H9 (cell line): Measurements from ENCODE around the gene SAP30L. TPM values are rescaled to one million over a fixed set of nuclear protein-coding genes. Genes with fewer than 3 reads are reported as not detected.
A peak's percentile ranks its signal among the peaks of the same experiment; 100 is the strongest.

Source experiments
- DNase-seq: peaks from one replicate; pipeline ENCODE4 v3.0.0-alpha.2; 2017
- H2AFZ ChIP-seq: one replicate; pipeline ENCODE4 v1.6.1; 2013; ENCODE audit warnings: mild to moderate bottlenecking, low read length, control low read depth, moderate library complexity
- H2AK5ac ChIP-seq: 2 replicates; pipeline ENCODE4 v1.6.1; 2013; ENCODE audit warnings: low read length, control low read depth, mixed read lengths; ENCODE audit not compliant: insufficient read length
- H2BK120ac ChIP-seq: one replicate; pipeline ENCODE4 v1.6.1; 2013; ENCODE audit warnings: low read depth, mild to moderate bottlenecking, low read length, control low read depth, inconsistent platforms; ENCODE audit not compliant: poor library complexity, severe bottlenecking
- H2BK12ac ChIP-seq: 2 replicates; pipeline ENCODE4 v1.6.1; 2013; ENCODE audit warnings: low read length, control low read depth, mixed read lengths, low read depth; ENCODE audit not compliant: insufficient read length
- H2BK15ac ChIP-seq: 2 replicates; pipeline ENCODE4 v1.6.1; 2013; ENCODE audit warnings: low read depth, low read length, control low read depth
- H2BK20ac ChIP-seq: one replicate; pipeline ENCODE4 v1.6.1; 2013; ENCODE audit warnings: low read depth, mild to moderate bottlenecking, low read length, control low read depth, inconsistent platforms; ENCODE audit not compliant: poor library complexity, severe bottlenecking
- H2BK5ac ChIP-seq: 2 replicates; pipeline ENCODE4 v1.6.1; 2013; ENCODE audit warnings: low read length, control low read depth, mixed read lengths; ENCODE audit not compliant: insufficient read length
- H3K14ac ChIP-seq: 2 replicates; pipeline ENCODE4 v1.6.1; 2013; ENCODE audit warnings: low read length, control low read depth; ENCODE audit not compliant: insufficient read depth
- H3K18ac ChIP-seq: 2 replicates; pipeline ENCODE4 v1.6.1; 2013; ENCODE audit warnings: low read depth, mild to moderate bottlenecking, mixed read lengths, low read length, control low read depth; ENCODE audit not compliant: insufficient read length
- H3K23ac ChIP-seq: 2 replicates; pipeline ENCODE4 v1.6.1; 2013; ENCODE audit warnings: low read length, control low read depth, mixed read lengths, low read depth; ENCODE audit not compliant: insufficient read length
- H3K23me2 ChIP-seq: 2 replicates; pipeline ENCODE4 v1.6.1; 2013; ENCODE audit warnings: low read depth, mild to moderate bottlenecking, mixed read lengths, low read length, control low read depth; ENCODE audit not compliant: insufficient read length, poor library complexity, severe bottlenecking
- H3K27ac ChIP-seq: 2 replicates; pipeline ENCODE4 v1.5.1; 2013; ENCODE audit warnings: low read length, control low read depth, mixed read lengths, low read depth; ENCODE audit not compliant: insufficient read length
- H3K27me3 ChIP-seq: 2 replicates; pipeline ENCODE4 v1.6.1; 2013; ENCODE audit warnings: low read length, control low read depth, inconsistent platforms; ENCODE audit not compliant: insufficient read depth
- H3K4ac ChIP-seq: 2 replicates; pipeline ENCODE4 v1.6.1; 2013; ENCODE audit warnings: low read depth, mild to moderate bottlenecking, control low read depth, inconsistent platforms, low read length, moderate library complexity
- H3K4me1 ChIP-seq: 2 replicates; pipeline ENCODE4 v1.6.1; 2013; ENCODE audit warnings: low read length, control low read depth, inconsistent platforms; ENCODE audit not compliant: insufficient read depth
- H3K4me2 ChIP-seq: 2 replicates; pipeline ENCODE4 v1.6.1; 2013; ENCODE audit warnings: low read length, control low read depth, mixed read lengths; ENCODE audit not compliant: insufficient read length, insufficient read depth
- H3K56ac ChIP-seq: 2 replicates; pipeline ENCODE4 v1.6.1; 2013; ENCODE audit warnings: low read depth, mild to moderate bottlenecking, mixed read lengths, low read length, control low read depth; ENCODE audit not compliant: insufficient read length
- H3K79me1 ChIP-seq: 2 replicates; pipeline ENCODE4 v1.6.1; 2013; ENCODE audit warnings: low read depth, mild to moderate bottlenecking, moderate library complexity, low read length, control low read depth, inconsistent platforms; ENCODE audit not compliant: insufficient read depth, poor library complexity, severe bottlenecking
- H3K79me2 ChIP-seq: 2 replicates; pipeline ENCODE4 v1.6.1; 2013; ENCODE audit warnings: low read length, control low read depth, inconsistent platforms; ENCODE audit not compliant: insufficient read depth
- H3K9ac ChIP-seq: 2 replicates; pipeline ENCODE4 v1.6.1; 2013; ENCODE audit warnings: low read length, control low read depth, mixed read lengths; ENCODE audit not compliant: insufficient read length; ENCODE audit errors: extremely low read depth
- H3K9me3 ChIP-seq: one replicate; pipeline ENCODE4 v1.6.1; 2013; ENCODE audit warnings: low read depth, low read length, inconsistent platforms; ENCODE audit not compliant: control insufficient read depth
- H3T11ph ChIP-seq: one replicate; pipeline ENCODE4 v1.6.1; 2013; ENCODE audit warnings: mild to moderate bottlenecking, low read length, control low read depth, inconsistent platforms
- H4K20me1 ChIP-seq: one replicate; pipeline ENCODE4 v1.6.1; 2013; ENCODE audit not compliant: control insufficient read depth, insufficient read length, insufficient read depth
- H4K5ac ChIP-seq: 2 replicates; pipeline ENCODE4 v1.6.1; 2013; ENCODE audit warnings: low read depth, mild to moderate bottlenecking, mixed read lengths, low read length, control low read depth; ENCODE audit not compliant: insufficient read length
- H4K8ac ChIP-seq: replicated peaks from 2 replicates; pipeline ENCODE4 v1.6.1; 2013; ENCODE audit warnings: low read length, control low read depth, mixed read lengths, low read depth; ENCODE audit not compliant: insufficient read length
- H4K91ac ChIP-seq: 2 replicates; pipeline ENCODE4 v1.6.1; 2013; ENCODE audit warnings: low read depth, mild to moderate bottlenecking, moderate library complexity, mixed read lengths, low read length, control low read depth; ENCODE audit not compliant: insufficient read length
- H3K27ac Mint-ChIP-seq, 3 experiments: 2 replicates in 2 of 3; 3 replicates in 1 of 3; pipeline ENCODE4 v1.8.0; 2020 to 2021; ENCODE audit warnings: mixed read lengths in 3 of 3, mild to moderate bottlenecking in 1 of 3, moderate library complexity in 1 of 3
- H3K27me3 Mint-ChIP-seq: 2 replicates; pipeline ENCODE4 v1.8.0; 2021; ENCODE audit warnings: low read depth, mild to moderate bottlenecking, moderate library complexity, mixed read lengths
- H3K36me3 Mint-ChIP-seq, 3 experiments: 2 replicates in 2 of 3; 3 replicates in 1 of 3; pipeline ENCODE4 v1.8.0; 2020 to 2021; ENCODE audit warnings: low read depth in 3 of 3, mixed read lengths in 3 of 3; ENCODE audit not compliant: insufficient read depth in 1 of 3
- H3K4me1 Mint-ChIP-seq, 2 experiments: 2 replicates each; pipeline ENCODE4 v1.8.0; 2020; ENCODE audit warnings: mixed read lengths in 2 of 2
- H3K4me3 Mint-ChIP-seq, 2 experiments: 2 replicates in 1 of 2; 3 replicates in 1 of 2; pipeline ENCODE4 v1.8.0; 2020 to 2021; ENCODE audit warnings: mild to moderate bottlenecking in 2 of 2, mixed read lengths in 2 of 2, moderate library complexity in 1 of 2
- H3K9me3 Mint-ChIP-seq, 2 experiments: 2 replicates in 1 of 2; 3 replicates in 1 of 2; pipeline ENCODE4 v1.8.0; 2020; ENCODE audit warnings: mild to moderate bottlenecking in 2 of 2, mixed read lengths in 2 of 2, moderate library complexity in 1 of 2
- CTCF ChIP-seq: fragments of 200-600 bp; sonication (generic); conservative IDR thresholded peaks from 3 replicates; pipeline ENCODE4 v1.8.0; 2021; ENCODE audit warnings: antibody characterized with exemption, mild to moderate bottlenecking
- WGBS: extraction: QIAGEN DNeasy Blood & Tissue Kit; methylation state at CpG from one replicate; pipeline ENCODE4 v1.1.7; 2013; ENCODE audit warnings: missing lambda C conversion rate, low lambda C conversion rate, mixed read lengths; ENCODE audit not compliant: insufficient read length; ENCODE audit errors: extremely low coverage; 5-methylcytosine and 5-hydroxymethylcytosine counted together
- total RNA-seq: library from RNA; stranded (reverse); gene quantifications from 2 replicates; pipeline ENCODE4 v1.2.1, GENCODE V29; 2021

SAP30L gene
- total RNA-seq, 1 experiment from 2014 or later: 25.0 TPM

GRCh38 chr5:154410786-154411185, 35.0 kb upstream of the SAP30L start:
- Histone ChIP-seq H3K4ac (no peak overlapping the region), H2BK12ac (no peak overlapping the region), H3T11ph (no peak overlapping the region), H3K9ac (no peak overlapping the region), H2AFZ (no peak overlapping the region), H2BK15ac (no peak overlapping the region), H3K79me2 (no peaks in the 10 kb centered on the region), H3K9me3 (no peaks in the 10 kb centered on the region), H3K79me1 (no peaks in the 10 kb centered on the region), H4K20me1 (no peaks in the 10 kb centered on the region), H2BK120ac (no peak overlapping the region), H3K23ac (no peak overlapping the region), H3K14ac (no peak overlapping the region), H4K91ac (no peak overlapping the region), H3K27ac (no peak overlapping the region), H3K56ac (no peak overlapping the region), H3K27me3 (no peaks in the 10 kb centered on the region), H3K4me2 (no peak overlapping the region), H4K5ac (no peak overlapping the region), H3K23me2 (no peaks in the 10 kb centered on the region), H4K8ac (no peak overlapping the region), H2BK5ac (no peak overlapping the region), H3K18ac (no peak overlapping the region), H2BK20ac (no peak overlapping the region), H2AK5ac (no peak overlapping the region), H3K4me1 (no peaks in the 10 kb centered on the region)
- H3K4me1 Mint-ChIP-seq: no peaks in the 10 kb centered on the region; a peak in 1 of 4 replicates
- H3K27me3 Mint-ChIP-seq: no peaks in the 10 kb centered on the region
- TF ChIP-seq CTCF: no peak
- H3K36me3 Mint-ChIP-seq: no peaks in the 10 kb centered on the region; a peak in 2 of 7 replicates
- DNase-seq: no peak
- WGBS: no CpG with 5 or more reads among the region's 6 CpGs
- H3K9me3 Mint-ChIP-seq: no peaks in the 10 kb centered on the region
- H3K4me3 Mint-ChIP-seq: no peak overlapping the region
- peak overlapping the region in 1 of 3 experiments; percentile 77; a peak in 2 of 7 replicates for H3K27ac Mint-ChIP-seq
